CD4-positive, alpha-beta T cell (primary cell): Measurements from ENCODE around the gene STPG4. TPM values are rescaled to one million over a fixed set of nuclear protein-coding genes. Genes with fewer than 3 reads are reported as not detected.

Experiments used
- ATAC-seq: fragments of 200-7000 bp; cut with Tn5 transposase; one replicate; pipeline ENCODE4 v1.10.0; 2022; ENCODE audit warnings: mild to moderate bottlenecking; ENCODE audit not compliant: poor library complexity
- CTCF ChIA-PET: fragments of 350-600 bp; sonication (Branson Sonifier 250); formaldehyde crosslinking; loops from one replicate; lab custom pipeline; 2021; ENCODE audit warnings: antibody characterized with exemption, inconsistent platforms; lab: Charles Lee
- POLR2A ChIA-PET: fragments of 350-600 bp; sonication (Branson Sonifier 250); formaldehyde crosslinking; loops from one replicate; lab custom pipeline; 2021; ENCODE audit warnings: antibody characterized with exemption, inconsistent platforms; lab: Charles Lee
- DNase-seq, 14 experiments: peaks; one replicate each; pipeline ENCODE4 v3.0.0-alpha.2; 2013 to 2020; ENCODE audit warnings: mixed read lengths in 2 of 14
- H3K27ac ChIP-seq, 2 donors: one replicate each; pipeline versions ENCODE4 v1.5.1 to v1.7.0; 2013; ENCODE audit warnings: low read length in 2 of 2, low read depth in 1 of 2, mild to moderate bottlenecking in 1 of 2
- H3K27me3 ChIP-seq, 2 experiments: 1 replicate in 1 of 2; 2 replicates in 1 of 2; pipeline versions ENCODE4 v1.6.1 to v1.7.0; 2013; ENCODE audit warnings: low read length in 2 of 2, control low read depth in 1 of 2, mild to moderate bottlenecking in 1 of 2, moderate library complexity in 1 of 2; ENCODE audit not compliant: insufficient read depth in 2 of 2, control insufficient read depth in 1 of 2
- H3K36me3 ChIP-seq: one replicate; pipeline ENCODE4 v1.6.1; 2013; ENCODE audit warnings: low read length, control low read depth; ENCODE audit not compliant: insufficient read depth
- H3K4me1 ChIP-seq: one replicate; pipeline ENCODE4 v1.6.1; 2013; ENCODE audit warnings: low read length, control low read depth; ENCODE audit not compliant: insufficient read depth
- H3K4me3 ChIP-seq: one replicate; pipeline ENCODE4 v1.5.1; 2013; ENCODE audit warnings: mild to moderate bottlenecking, low read length, moderate library complexity
- H3K9me3 ChIP-seq, 2 experiments: 1 replicate in 1 of 2; 2 replicates in 1 of 2; pipeline versions ENCODE4 v1.6.1 to v1.7.0; 2013; ENCODE audit warnings: low read length in 2 of 2, mild to moderate bottlenecking in 2 of 2, control low read depth in 1 of 2, moderate library complexity in 1 of 2; ENCODE audit not compliant: control insufficient read depth in 1 of 2, insufficient read depth in 1 of 2
- H3K27ac Mint-ChIP-seq: one replicate; pipeline ENCODE4 v1.8.0; 2020; ENCODE audit warnings: mixed read lengths
- H3K27me3 Mint-ChIP-seq: one replicate; pipeline ENCODE4 v1.8.0; 2021; ENCODE audit warnings: mixed read lengths
- H3K36me3 Mint-ChIP-seq: one replicate; pipeline ENCODE4 v1.8.0; 2021; ENCODE audit warnings: low read depth, mixed read lengths
- H3K4me1 Mint-ChIP-seq: one replicate; pipeline ENCODE4 v1.8.0; 2021; ENCODE audit warnings: low read depth, mixed read lengths
- H3K4me3 Mint-ChIP-seq: one replicate; pipeline ENCODE4 v1.8.0; 2020; ENCODE audit warnings: mild to moderate bottlenecking, mixed read lengths
- H3K9me3 Mint-ChIP-seq: one replicate; pipeline ENCODE4 v1.8.0; 2020; ENCODE audit warnings: mixed read lengths
- intact Hi-C, 2 experiments: fragments of 100-400 bp; cut with DNase I in 1 of 2; cut with micrococcal nuclease in 1 of 2; formaldehyde crosslinking; loops; one replicate each; pipeline versions ENCODE4 v1.15.1 to v1.9.0; 2023 to 2025; cut with DNase I, micrococcal nuclease
- total RNA-seq, 174 experiments: library from RNA in 2 of 174; stranded (reverse) in 2 of 174; gene quantifications; one replicate each; pipeline ENCODE4 v1.2.3 and lab custom pipeline; 2021 to 2026
- TF ChIP-seq, protein P1 (sequence below): fragments of 200-600 bp; IDR thresholded peaks from one replicate; pipeline ENCODE4 v1.8.0; 2022; ENCODE audit warnings: antibody characterized with exemption, mild to moderate bottlenecking

Gene STPG4
- total RNA-seq, 2 experiments from 2014 or later = not detected

DNA sequence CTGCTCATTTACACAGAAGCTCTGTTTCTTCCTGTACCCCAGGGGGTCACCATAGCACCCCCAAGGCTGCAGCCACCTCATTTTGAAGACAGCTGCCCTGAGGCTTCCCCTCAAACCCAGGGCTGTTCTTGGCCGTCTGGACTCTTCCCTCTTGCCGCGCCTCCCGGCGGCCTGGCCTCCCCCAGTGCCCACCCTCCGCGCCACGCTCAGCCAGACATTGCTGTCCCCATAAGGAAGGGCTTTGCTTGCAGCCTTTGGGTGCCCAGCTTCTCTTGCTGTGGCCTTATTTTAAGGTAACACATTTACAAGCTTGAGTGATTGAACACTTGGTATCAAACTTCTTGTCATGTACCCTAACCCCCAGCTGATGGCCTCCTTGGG, 79.0 kb downstream of the STPG4 start:
- POLR2A ChIA-PET = interaction anchor here (0.6 kb wide), 1 partner anchor 188 kb away, joined by 6 read pairs; no protein-coding TSS in a partner anchor
- H3K36me3 ChIP-seq = peaks cover 20% of the 10 kb centered on the region
- CTCF ChIA-PET = no interaction called here

DNA sequence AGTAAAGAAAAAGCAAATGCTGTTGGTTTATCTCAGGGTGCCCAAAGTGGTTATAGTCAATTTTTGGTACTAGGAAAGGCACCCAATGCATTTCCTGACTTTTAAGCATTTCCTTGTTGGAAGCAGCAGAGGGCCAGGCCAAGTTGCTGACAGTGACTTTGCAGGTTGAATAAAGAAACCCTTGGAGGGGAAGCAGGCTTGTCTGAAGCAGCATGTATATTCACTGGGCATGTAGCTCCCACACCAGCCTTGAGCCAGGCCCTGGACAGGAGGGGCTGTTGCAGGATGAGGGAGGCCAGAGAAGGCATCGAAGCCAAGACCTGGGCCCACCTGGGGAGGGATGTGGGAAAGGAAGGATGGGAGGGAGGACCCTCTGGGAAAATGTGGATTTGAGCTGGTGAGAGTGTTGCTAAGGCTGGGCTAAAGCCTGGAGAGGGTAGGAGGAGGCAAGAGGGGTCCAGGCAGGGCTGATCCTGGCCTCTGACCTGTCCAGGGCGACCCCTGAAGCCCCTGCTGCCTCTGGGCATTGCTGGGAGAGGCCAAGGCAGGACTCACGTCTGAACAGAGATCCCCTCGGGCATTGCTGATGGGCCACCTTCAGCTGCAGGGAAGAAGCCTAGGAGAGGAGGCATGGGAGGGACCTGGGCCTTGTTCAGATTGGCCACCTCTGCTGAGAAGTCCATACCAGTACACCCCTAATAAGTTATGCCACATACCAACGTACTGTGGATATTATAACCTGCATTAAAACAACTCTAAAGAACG, 79.6 kb downstream of the STPG4 start:
- Mint-ChIP-seq H3K9me3 (no peaks in the 10 kb centered on the region), H3K4me1 (peaks cover 24% of the 10 kb centered on the region), H3K27ac (peak overlapping the region; percentile 42), H3K27me3 (no peaks in the 10 kb centered on the region), H3K4me3 (no peak overlapping the region), H3K36me3 (peaks cover 28% of the 10 kb centered on the region)
- Histone ChIP-seq H3K36me3 (peaks cover 20% of the 10 kb centered on the region), H3K9me3 (no peaks in the 10 kb centered on the region), H3K4me1 (peaks cover 26% of the 10 kb centered on the region), H3K4me3 (no peak overlapping the region), H3K27ac (no peak overlapping the region), H3K27me3 (no peaks in the 10 kb centered on the region)
- no peak for ATAC-seq
- CTCF ChIA-PET = no interaction called here
- POLR2A ChIA-PET = interaction anchor here (0.6 kb wide), 1 partner anchor 187 kb away, joined by 6 read pairs; no protein-coding TSS in a partner anchor
- DNase-seq = no peak
- TF ChIP-seq, protein P1, sequence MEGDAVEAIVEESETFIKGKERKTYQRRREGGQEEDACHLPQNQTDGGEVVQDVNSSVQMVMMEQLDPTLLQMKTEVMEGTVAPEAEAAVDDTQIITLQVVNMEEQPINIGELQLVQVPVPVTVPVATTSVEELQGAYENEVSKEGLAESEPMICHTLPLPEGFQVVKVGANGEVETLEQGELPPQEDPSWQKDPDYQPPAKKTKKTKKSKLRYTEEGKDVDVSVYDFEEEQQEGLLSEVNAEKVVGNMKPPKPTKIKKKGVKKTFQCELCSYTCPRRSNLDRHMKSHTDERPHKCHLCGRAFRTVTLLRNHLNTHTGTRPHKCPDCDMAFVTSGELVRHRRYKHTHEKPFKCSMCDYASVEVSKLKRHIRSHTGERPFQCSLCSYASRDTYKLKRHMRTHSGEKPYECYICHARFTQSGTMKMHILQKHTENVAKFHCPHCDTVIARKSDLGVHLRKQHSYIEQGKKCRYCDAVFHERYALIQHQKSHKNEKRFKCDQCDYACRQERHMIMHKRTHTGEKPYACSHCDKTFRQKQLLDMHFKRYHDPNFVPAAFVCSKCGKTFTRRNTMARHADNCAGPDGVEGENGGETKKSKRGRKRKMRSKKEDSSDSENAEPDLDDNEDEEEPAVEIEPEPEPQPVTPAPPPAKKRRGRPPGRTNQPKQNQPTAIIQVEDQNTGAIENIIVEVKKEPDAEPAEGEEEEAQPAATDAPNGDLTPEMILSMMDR = no peak
- intact Hi-C loops = no loop called here

More for the DNA sequence above, 79.0 kb downstream of the STPG4 start:
- Mint-ChIP-seq H3K4me3 (no peak overlapping the region), H3K9me3 (no peaks in the 10 kb centered on the region), H3K4me1 (peaks cover 18% of the 10 kb centered on the region), H3K27ac (peak overlapping the region; percentile 42), H3K27me3 (no peaks in the 10 kb centered on the region), H3K36me3 (peaks cover 28% of the 10 kb centered on the region)
- Histone ChIP-seq H3K27me3 (no peaks in the 10 kb centered on the region), H3K9me3 (no peaks in the 10 kb centered on the region), H3K27ac (no peak overlapping the region), H3K4me3 (no peak overlapping the region), H3K4me1 (peaks cover 21% of the 10 kb centered on the region)
- intact Hi-C loops = no loop called here
- TF ChIP-seq, protein P1 = no peak
- DNase-seq (no peak), ATAC-seq (no peak)

DNA sequence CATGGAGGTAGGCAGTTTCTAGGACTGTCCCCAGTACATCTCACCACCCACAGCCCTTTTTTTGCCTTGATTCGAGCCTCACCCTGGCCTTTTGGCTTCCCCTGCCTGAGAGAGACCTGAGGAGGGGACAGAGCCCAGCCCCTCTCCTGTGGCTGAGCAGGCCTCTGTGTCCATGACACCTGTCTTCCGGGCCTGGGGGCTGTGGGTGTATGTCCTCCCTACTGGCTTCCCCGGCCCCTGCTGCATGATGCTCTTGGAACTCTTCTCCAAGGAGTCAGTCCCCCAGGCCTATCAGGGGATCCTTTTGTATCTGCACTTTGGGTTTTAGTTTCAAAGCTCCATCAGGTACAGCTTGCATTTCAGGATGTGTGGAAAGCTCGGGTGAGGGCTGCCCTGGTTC, 80.4 kb downstream of the STPG4 start:
- Histone ChIP-seq H3K27me3 (no peaks in the 10 kb centered on the region), H3K9me3 (no peaks in the 10 kb centered on the region), H3K4me1 (peaks cover 33% of the 10 kb centered on the region), H3K4me3 (no peak overlapping the region), H3K27ac (no peak overlapping the region), H3K36me3 (peaks cover 20% of the 10 kb centered on the region)
- CTCF ChIA-PET = no interaction called here
- Mint-ChIP-seq H3K4me3 (no peak overlapping the region), H3K27ac (peak overlapping the region; percentile 52), H3K27me3 (no peaks in the 10 kb centered on the region), H3K9me3 (no peaks in the 10 kb centered on the region), H3K36me3 (peaks cover 28% of the 10 kb centered on the region), H3K4me1 (peaks cover 29% of the 10 kb centered on the region)
- ATAC-seq (no peak), DNase-seq (no peak)
- POLR2A ChIA-PET = no interaction called here
- intact Hi-C loops = no loop called here
- TF ChIP-seq, protein P1 = no peak
